Measurements from ENCODE around the gene ISL2. TPM values are rescaled to one million over a fixed set of nuclear protein-coding genes. Genes with fewer than 3 reads are reported as not detected.

The ISL2 gene
- total RNA-seq, 1 donor from 2014 or later = 2.0 TPM

GRCh38 chr15:76340803-76341365 lies 4.3 kb downstream of the ISL2 start:
- H3K4me3 ChIP-seq = peak overlapping the region; percentile 42 to 52
- no peaks in the 10 kb centered on the region for H3K9me3 ChIP-seq
- H3K4me1 ChIP-seq = peaks cover 62% of the 10 kb centered on the region
- TF ChIP-seq POLR2A (IDR thresholded peaks at IDR 0.05) (no peak), POLR2AphosphoS5 (IDR thresholded peaks at IDR 0.05; ENCODE audit: insufficient read depth in 1 of 2, low read depth in 1 of 2) (no peak), CTCF (IDR thresholded peaks at IDR 0.05) (no peak)
- DNase-seq (ENCODE audit: extremely low spot score in 2 of 2) = peak in 1 of 2 donors; percentile 64
- peak overlapping the region; percentile 59 for H3K27ac ChIP-seq
- intact Hi-C loops (cut with DNase I) = no loop called here
- peaks cover 9% of the 10 kb centered on the region for H3K27me3 ChIP-seq
- H3K36me3 ChIP-seq = no peaks in the 10 kb centered on the region

- TF ChIP-seq POLR2A (IDR thresholded peaks at IDR 0.05) (no peak), CTCF (IDR thresholded peaks at IDR 0.05) (no peak), POLR2AphosphoS5 (IDR thresholded peaks at IDR 0.05; ENCODE audit: insufficient read depth in 1 of 2, low read depth in 1 of 2) (no peak)
- Histone ChIP-seq H3K36me3 (no peaks in the 10 kb centered on the region), H3K4me3 (peak overlapping the region in 1 of 2 donors; percentile 42), H3K9me3 (no peaks in the 10 kb centered on the region), H3K27ac (peak overlapping the region; percentile 10), H3K4me1 (peaks cover 62% of the 10 kb centered on the region), H3K27me3 (peaks cover 5% of the 10 kb centered on the region)
- peak in 1 of 2 donors; percentile 79 for DNase-seq (ENCODE audit: extremely low spot score in 2 of 2)
- intact Hi-C loops (cut with DNase I) = no loop called here
Observed at GRCh38 chr15:76341366-76342057, 4.9 kb downstream of the ISL2 start.

GRCh38 chr15:76342058-76342381 lies 5.4 kb downstream of the ISL2 start:
- Histone ChIP-seq H3K27me3 (peaks cover 4% of the 10 kb centered on the region), H3K9me3 (no peaks in the 10 kb centered on the region), H3K4me3 (peak overlapping the region in 1 of 2 donors; percentile 42), H3K27ac (peak overlapping the region; percentile 10), H3K4me1 (peaks cover 62% of the 10 kb centered on the region), H3K36me3 (no peaks in the 10 kb centered on the region)
- TF ChIP-seq CTCF (IDR thresholded peaks at IDR 0.05) (no peak), POLR2A (IDR thresholded peaks at IDR 0.05) (no peak), POLR2AphosphoS5 (IDR thresholded peaks at IDR 0.05; ENCODE audit: insufficient read depth in 1 of 2, low read depth in 1 of 2) (no peak)
- intact Hi-C loops (cut with DNase I) = no loop called here
- DNase-seq (ENCODE audit: extremely low spot score in 2 of 2) = peak in 1 of 2 donors; percentile 70

DNA sequence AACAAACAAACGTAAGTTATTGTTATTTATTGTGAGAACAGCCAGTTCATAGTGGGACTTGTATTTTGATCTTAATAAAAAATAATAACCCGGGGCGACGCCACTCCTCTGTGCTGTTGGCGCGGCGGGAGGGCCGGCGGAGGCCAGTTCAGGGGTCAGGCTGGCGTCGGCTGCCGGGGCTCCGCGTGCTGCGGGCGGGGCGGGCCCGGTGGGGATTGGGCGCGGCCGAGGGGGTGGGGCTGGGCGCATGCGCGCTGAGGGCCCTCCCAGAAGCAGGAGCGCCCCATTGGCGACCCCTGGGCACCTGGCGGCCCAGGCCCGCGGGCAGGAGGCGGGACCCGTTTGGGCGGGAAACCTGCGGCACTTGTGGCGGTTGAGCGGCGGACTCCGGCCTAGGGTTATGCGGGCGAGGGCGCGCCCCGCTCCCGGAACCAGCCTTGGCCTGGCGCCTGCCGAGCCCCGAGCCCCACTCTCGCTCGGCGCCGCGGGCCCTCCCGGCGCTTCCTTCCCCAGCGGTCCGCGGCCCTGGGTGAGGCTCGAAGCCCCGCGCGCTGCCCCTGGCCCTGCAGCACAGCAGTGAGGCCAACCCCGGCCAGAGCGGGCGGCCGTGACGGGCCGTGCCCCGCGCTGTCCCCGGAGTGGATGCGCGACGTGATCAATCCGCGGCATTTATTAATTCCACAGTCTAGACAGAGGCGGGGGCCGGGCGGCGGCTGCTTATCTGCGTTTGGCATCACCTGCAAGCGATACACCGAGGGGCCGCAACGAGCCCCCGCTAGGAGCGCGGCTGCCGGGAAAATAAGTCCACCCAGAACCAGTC lies 6.0 kb downstream of the ISL2 start:
- TF ChIP-seq POLR2AphosphoS5 (IDR thresholded peaks at IDR 0.05; ENCODE audit: insufficient read depth in 1 of 2, low read depth in 1 of 2) (no peak), CTCF (IDR thresholded peaks at IDR 0.05) (no peak), POLR2A (IDR thresholded peaks at IDR 0.05) (no peak)
- Histone ChIP-seq H3K27me3 (peaks cover 4% of the 10 kb centered on the region), H3K4me3 (peak overlapping the region; percentile 10 to 21), H3K4me1 (peaks cover 62% of the 10 kb centered on the region), H3K36me3 (no peaks in the 10 kb centered on the region), H3K9me3 (no peaks in the 10 kb centered on the region), H3K27ac (peak overlapping the region; percentile 15)
- DNase-seq (ENCODE audit: extremely low spot score in 2 of 2) = peak in 1 of 2 donors; percentile 60
- intact Hi-C loops (cut with DNase I) = no loop called here
